ENCODE results near the gene FARS2. TPM values are rescaled to one million over a fixed set of nuclear protein-coding genes. Genes with fewer than 3 reads are reported as not detected.

The FARS2 gene
- total RNA-seq, 2 donors from 2014 or later: 20.7 to 26.4 TPM

DNA sequence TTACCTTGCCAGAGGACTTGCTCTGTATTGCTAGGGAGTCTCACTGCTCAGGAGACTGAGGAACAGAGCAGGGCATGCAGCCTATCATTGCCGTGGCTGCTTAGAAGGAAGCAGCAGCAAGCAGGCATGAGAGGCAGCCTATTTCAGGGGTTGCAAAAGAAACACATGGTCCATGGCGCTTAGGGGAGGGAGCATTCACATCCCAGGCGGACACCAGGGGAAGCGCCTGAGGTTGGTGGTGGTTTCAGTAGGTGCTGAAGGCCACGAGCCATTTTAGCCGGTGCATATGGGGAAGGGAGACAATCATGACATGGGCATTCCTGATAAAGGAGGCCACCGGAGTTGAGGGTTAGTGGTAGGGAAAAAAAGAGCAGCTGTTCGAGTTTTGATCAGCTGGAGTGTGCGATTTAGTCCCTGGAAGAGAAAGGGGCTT is 20.9 kb downstream of the FARS2 start:
- no peaks in the 10 kb centered on the region for H3K9me3 ChIP-seq (ENCODE audit: control insufficient read depth, low read length, poor library complexity, severe bottlenecking)
- H3K36me3 Mint-ChIP-seq (ENCODE audit: low read depth): peaks cover 3% of the 10 kb centered on the region
- H3K4me1 Mint-ChIP-seq: peaks cover 52% of the 10 kb centered on the region
- no peak overlapping the region for H3K4me3 Mint-ChIP-seq
- no peaks in the 10 kb centered on the region for H3K27me3 Mint-ChIP-seq
- peak overlapping the region; percentile 51 for H3K27ac Mint-ChIP-seq
- ATAC-seq: no peak
- no peak for DNase-seq

DNA sequence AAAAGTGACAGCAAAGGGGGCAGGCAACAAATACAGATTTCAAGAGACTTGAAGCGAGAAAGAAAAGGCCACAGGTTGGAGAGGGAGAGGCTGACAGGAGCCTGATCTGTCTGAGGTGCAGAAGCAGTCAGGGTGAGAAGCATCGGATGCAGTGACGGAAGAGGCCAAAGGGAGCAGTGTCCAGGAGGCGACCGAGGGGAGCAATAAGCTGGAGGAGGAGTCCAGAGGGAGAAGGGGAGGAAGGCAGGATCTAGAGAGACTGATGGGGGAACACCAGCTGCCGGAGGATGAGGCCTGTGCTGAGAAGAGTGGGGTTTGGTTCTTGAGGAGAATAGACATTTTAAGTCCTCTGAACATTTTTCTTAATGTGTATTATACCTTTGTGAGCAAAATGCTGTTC is 23.8 kb downstream of the FARS2 start:
- Mint-ChIP-seq H3K4me1 (peaks cover 52% of the 10 kb centered on the region), H3K27ac (peak overlapping the region; percentile 56), H3K36me3 (ENCODE audit: low read depth) (peaks cover 6% of the 10 kb centered on the region), H3K4me3 (no peak overlapping the region), H3K27me3 (no peaks in the 10 kb centered on the region)
- DNase-seq: no peak
- H3K9me3 ChIP-seq (ENCODE audit: control insufficient read depth, low read length, poor library complexity, severe bottlenecking): no peaks in the 10 kb centered on the region
- no peak for ATAC-seq

DNA sequence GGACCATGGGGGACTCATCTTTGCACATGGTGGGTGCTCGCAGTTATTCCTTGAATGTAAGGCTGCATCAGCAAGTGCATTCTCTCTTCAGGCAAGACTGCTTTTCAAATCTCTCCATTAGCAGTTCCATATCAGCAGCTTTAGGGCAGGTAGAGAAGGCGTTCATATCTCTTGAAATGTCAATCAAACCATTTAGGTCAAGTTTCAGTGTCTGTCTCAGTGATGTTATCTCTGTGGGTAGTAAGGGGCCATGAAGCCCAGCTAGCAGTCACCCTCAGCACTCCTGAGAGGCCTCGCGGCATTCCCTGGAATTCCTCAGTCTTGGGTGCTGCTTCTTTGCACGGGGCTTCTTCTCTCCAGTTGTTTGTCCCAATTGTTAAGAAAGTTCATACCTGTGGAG is 24.2 kb downstream of the FARS2 start:
- Mint-ChIP-seq H3K36me3 (ENCODE audit: low read depth) (peaks cover 6% of the 10 kb centered on the region), H3K4me3 (no peak overlapping the region), H3K4me1 (peaks cover 49% of the 10 kb centered on the region), H3K27me3 (no peaks in the 10 kb centered on the region), H3K27ac (no peak overlapping the region)
- DNase-seq (no peak), ATAC-seq (no peak)
- no peaks in the 10 kb centered on the region for H3K9me3 ChIP-seq (ENCODE audit: control insufficient read depth, low read length, poor library complexity, severe bottlenecking)

DNA sequence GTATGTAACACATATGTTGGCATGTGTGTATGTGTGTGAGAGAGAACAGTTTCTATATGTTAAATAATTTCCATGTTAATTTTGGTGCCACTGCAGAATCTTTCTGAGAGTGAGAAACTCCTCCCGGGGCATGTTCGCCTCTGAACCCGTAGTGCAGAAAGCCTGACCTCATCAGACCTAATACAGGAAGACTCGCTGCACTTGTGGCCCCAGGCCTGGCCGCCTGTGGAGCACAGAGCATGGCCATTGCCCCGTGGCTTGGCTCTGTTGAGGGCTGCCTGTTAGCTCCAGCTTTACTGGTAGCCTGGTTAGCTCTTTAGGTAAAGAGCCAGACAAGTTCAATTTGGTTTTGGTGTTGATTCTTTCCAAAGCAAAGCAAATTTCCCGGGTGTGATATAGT is 25.5 kb downstream of the FARS2 start:
- ATAC-seq (no peak), DNase-seq (no peak)
- H3K4me1 Mint-ChIP-seq: peaks cover 45% of the 10 kb centered on the region
- H3K9me3 ChIP-seq (ENCODE audit: control insufficient read depth, low read length, poor library complexity, severe bottlenecking): no peaks in the 10 kb centered on the region
- H3K4me3 Mint-ChIP-seq: no peak overlapping the region
- peak overlapping the region; percentile 27 for H3K27ac Mint-ChIP-seq
- H3K27me3 Mint-ChIP-seq: no peaks in the 10 kb centered on the region
- H3K36me3 Mint-ChIP-seq (ENCODE audit: low read depth): peaks cover 6% of the 10 kb centered on the region

DNA sequence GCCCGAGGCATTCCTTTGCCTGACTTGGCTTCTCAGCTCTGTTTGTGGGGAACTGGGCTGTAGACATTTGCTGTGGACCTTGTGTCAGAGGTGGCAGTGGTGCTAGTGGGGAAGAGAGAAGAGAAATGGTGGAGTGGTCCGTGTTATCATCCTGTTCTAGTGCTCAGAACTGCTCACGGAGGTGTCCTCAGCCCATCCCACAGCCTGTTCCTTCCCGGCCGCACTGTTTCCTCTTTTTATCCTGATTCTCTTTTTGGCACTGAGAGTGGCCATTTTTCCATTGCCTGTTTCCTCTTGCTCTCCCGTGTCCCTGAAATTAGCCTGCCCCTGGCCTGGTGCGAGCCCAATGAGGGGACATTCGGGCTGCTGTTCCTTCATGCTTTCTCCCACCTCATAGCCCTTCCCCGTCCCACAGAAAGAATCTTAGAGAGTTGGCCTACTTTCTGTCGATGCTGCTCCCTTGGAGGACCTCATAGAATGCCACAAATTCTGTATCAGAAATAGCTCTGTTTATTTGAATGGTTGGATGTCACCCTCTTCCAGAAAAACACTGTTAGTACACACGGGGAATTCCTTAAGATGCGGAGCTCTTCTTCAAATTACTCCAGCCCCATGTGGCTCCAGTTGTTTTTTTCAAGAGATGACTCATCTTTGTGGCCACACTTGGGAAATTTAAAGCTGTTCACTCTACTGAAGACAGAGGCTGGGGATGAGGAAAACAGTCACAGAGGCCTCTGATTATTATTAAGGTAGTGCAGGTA is 26.1 kb downstream of the FARS2 start:
- peak overlapping the region; percentile 27 for H3K27ac Mint-ChIP-seq
- DNase-seq (no peak), ATAC-seq (no peak)
- H3K9me3 ChIP-seq (ENCODE audit: control insufficient read depth, low read length, poor library complexity, severe bottlenecking): no peaks in the 10 kb centered on the region
- H3K4me3 Mint-ChIP-seq: no peak overlapping the region
- peaks cover 6% of the 10 kb centered on the region for H3K36me3 Mint-ChIP-seq (ENCODE audit: low read depth)
- no peaks in the 10 kb centered on the region for H3K27me3 Mint-ChIP-seq
- peaks cover 42% of the 10 kb centered on the region for H3K4me1 Mint-ChIP-seq

DNA sequence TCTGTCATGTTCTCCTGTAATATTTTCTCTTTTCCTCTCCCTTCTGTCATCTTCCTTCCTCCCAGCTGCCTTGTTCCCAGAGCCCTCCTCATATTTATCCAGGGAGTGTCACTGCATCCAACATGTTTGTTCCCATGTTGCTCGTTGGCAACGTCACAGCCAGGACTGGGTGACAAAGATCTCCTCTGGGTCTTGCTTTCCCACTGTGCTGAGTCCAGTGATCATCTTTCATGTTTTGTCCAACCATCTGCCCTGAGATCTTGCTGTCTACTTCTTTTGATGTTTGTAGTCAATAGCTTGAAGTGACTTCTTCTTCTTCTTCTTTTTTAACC is 26.6 kb downstream of the FARS2 start:
- DNase-seq (no peak), ATAC-seq (no peak)
- H3K4me3 Mint-ChIP-seq: no peak overlapping the region
- peak overlapping the region; percentile 27 for H3K27ac Mint-ChIP-seq
- H3K9me3 ChIP-seq (ENCODE audit: control insufficient read depth, low read length, poor library complexity, severe bottlenecking): no peaks in the 10 kb centered on the region
- H3K4me1 Mint-ChIP-seq: peaks cover 44% of the 10 kb centered on the region
- H3K27me3 Mint-ChIP-seq: no peaks in the 10 kb centered on the region
- peaks cover 6% of the 10 kb centered on the region for H3K36me3 Mint-ChIP-seq (ENCODE audit: low read depth)

DNA sequence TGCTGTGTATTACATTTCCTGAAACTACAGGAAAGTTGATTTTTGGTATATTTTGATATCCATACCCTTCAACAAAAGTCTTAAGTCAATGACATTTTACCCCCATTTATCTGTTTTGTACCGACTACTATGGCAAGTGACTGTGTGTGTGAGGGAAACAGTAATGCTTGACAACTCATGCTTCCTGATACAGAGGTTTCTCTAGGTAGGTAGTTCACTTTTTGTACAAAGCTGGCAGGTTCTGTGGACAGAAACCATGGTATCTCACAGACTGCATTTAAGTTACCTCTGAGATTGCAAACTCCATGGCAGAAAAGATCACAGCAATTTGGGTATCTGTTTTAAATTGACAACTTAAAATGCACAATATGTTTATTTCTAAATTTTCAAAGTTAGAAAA is 28.8 kb downstream of the FARS2 start:
- DNase-seq (no peak), ATAC-seq (no peak)
- no peak overlapping the region for H3K4me3 Mint-ChIP-seq
- peaks cover 44% of the 10 kb centered on the region for H3K4me1 Mint-ChIP-seq
- no peak overlapping the region for H3K27ac Mint-ChIP-seq
- H3K36me3 Mint-ChIP-seq (ENCODE audit: low read depth): peaks cover 10% of the 10 kb centered on the region
- H3K9me3 ChIP-seq (ENCODE audit: control insufficient read depth, low read length, poor library complexity, severe bottlenecking): no peaks in the 10 kb centered on the region
- no peaks in the 10 kb centered on the region for H3K27me3 Mint-ChIP-seq

DNA sequence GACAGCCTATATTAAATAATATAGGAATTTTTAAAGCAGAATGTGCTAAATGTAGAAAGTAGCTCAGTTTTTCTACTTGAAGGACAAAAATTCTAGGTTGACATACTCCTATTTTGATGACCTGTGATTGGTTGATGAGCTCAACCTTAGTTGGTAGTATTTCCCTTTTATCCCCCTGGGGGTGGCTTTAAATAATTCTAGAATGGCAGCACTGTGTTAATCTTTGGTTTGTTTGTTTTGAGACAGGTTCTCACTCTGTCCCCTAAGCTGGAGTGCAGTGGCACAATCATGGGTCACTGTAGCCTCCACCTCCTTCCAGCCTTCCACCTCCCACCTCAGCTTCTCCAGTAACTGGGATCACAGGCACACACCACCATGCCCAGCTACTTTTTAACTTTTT is 29.2 kb downstream of the FARS2 start:
- H3K27me3 Mint-ChIP-seq: no peaks in the 10 kb centered on the region
- ATAC-seq: no peak
- peaks cover 10% of the 10 kb centered on the region for H3K36me3 Mint-ChIP-seq (ENCODE audit: low read depth)
- H3K27ac Mint-ChIP-seq: no peak overlapping the region
- peaks cover 39% of the 10 kb centered on the region for H3K4me1 Mint-ChIP-seq
- no peak for DNase-seq
- H3K4me3 Mint-ChIP-seq: no peak overlapping the region
- H3K9me3 ChIP-seq (ENCODE audit: control insufficient read depth, low read length, poor library complexity, severe bottlenecking): no peaks in the 10 kb centered on the region

DNA sequence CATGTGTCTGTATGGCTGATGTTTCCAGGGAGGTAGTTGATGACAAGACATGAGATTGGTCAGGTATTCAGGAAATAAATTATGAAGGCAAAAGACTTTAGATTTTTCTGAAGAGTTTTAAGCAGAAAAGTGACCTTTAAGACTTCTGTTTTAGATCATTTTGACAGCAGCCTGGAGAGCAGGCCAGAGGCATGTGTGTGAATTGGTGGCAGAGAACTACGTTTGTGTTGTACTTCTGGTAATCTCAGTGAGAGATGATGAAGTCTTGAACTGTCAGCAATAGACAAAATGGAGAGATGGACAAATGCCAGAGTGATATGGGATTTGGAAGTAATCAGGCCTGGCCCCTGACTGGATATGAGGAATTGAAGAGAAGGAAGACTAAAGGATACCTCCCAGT is 30.8 kb downstream of the FARS2 start:
- H3K36me3 Mint-ChIP-seq (ENCODE audit: low read depth): peaks cover 7% of the 10 kb centered on the region
- no peak overlapping the region for H3K4me3 Mint-ChIP-seq
- H3K27ac Mint-ChIP-seq: no peak overlapping the region
- H3K9me3 ChIP-seq (ENCODE audit: control insufficient read depth, low read length, poor library complexity, severe bottlenecking): no peaks in the 10 kb centered on the region
- H3K27me3 Mint-ChIP-seq: no peaks in the 10 kb centered on the region
- no peak for ATAC-seq
- no peak for DNase-seq
- peaks cover 34% of the 10 kb centered on the region for H3K4me1 Mint-ChIP-seq

DNA sequence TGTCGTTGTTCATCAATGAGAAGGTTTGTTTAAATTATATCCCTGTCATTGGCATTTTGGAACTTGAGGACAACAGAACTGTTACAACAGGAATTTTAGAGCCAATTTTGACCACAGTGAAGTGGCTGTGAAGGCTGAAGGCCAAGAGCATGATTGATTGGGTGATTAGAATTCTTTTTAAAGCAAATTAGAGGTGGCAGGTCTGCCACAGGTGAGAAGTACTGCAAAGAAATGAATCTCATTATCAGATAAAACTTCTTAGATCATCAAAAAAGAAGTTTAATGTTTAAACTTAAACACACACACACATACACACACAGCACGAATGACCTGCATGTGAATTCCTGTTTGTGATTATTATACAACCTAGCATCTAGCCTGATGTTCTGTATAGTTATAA is 32.4 kb downstream of the FARS2 start:
- H3K36me3 Mint-ChIP-seq (ENCODE audit: low read depth): peaks cover 4% of the 10 kb centered on the region
- H3K27me3 Mint-ChIP-seq: no peaks in the 10 kb centered on the region
- H3K9me3 ChIP-seq (ENCODE audit: control insufficient read depth, low read length, poor library complexity, severe bottlenecking): no peaks in the 10 kb centered on the region
- no peak for DNase-seq
- peak overlapping the region; percentile 49 for H3K27ac Mint-ChIP-seq
- H3K4me1 Mint-ChIP-seq: peaks cover 24% of the 10 kb centered on the region
- peak overlapping the region; percentile 10 for H3K4me3 Mint-ChIP-seq
- no peak for ATAC-seq

DNA sequence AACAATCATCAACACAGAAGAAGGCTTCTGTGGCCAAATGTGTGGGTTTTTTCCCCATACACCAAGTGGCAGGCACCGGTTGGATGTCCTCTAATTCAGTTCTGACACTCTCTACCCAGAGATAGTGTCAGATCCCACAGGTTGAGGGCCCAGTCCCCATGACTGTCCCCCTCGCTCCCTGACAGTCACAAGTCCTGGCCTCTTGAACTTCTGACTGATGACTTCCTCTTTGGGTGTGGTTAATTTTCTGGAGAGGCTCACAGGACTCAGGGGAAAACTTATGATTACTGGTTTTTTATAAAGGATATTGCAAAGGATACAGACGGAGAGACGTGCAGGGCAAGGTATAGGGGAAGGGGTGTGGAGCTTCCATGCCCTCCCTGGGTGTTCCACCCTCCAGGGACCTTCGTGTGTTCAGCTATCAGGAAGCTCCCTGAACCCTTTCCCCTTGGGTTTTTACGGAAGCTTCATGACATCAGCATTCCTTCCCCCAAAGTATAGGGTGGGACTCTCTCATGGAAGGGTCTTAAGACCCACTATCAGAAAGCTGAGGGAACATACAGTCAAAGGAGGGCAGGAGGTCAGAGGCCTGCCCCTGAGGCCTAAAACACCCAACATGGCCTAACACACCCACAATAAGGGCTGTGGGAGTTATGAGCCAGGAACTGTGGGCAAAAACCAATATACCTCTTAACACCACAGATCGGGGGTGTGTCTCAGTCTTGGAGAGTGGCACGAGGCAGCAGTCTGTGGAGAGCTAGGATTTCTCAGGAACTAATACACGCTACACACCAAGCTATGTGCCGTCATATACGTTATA is 33.3 kb downstream of the FARS2 start:
- H3K4me1 Mint-ChIP-seq: peaks cover 24% of the 10 kb centered on the region
- H3K27me3 Mint-ChIP-seq: no peaks in the 10 kb centered on the region
- H3K36me3 Mint-ChIP-seq (ENCODE audit: low read depth): peaks cover 4% of the 10 kb centered on the region
- H3K27ac Mint-ChIP-seq: peak overlapping the region; percentile 49
- no peak overlapping the region for H3K4me3 Mint-ChIP-seq
- no peaks in the 10 kb centered on the region for H3K9me3 ChIP-seq (ENCODE audit: control insufficient read depth, low read length, poor library complexity, severe bottlenecking)
- no peak for ATAC-seq
- no peak for DNase-seq

DNA sequence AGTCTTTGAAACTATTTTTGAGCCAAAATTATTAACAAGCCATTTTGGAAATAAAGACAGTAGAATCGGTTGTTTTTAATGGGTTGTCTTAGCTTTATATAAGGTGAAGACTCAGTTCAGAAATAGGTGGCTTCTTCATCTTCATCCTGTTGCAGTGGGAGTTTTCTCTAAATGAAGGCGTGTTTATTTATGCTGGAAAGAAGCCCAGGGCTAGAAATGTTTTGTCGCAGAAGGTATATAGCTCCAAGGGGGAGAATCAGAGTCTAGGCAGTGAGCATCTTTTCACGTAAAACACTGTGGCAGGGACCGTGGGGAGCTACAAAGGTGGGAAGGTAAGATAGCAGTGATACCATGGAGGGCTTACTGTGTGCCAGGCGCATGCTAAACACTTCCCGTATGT is 34.3 kb downstream of the FARS2 start:
- ATAC-seq (no peak), DNase-seq (no peak)
- Mint-ChIP-seq H3K36me3 (ENCODE audit: low read depth) (peaks cover 4% of the 10 kb centered on the region), H3K4me3 (no peak overlapping the region), H3K27ac (no peak overlapping the region), H3K4me1 (peaks cover 25% of the 10 kb centered on the region), H3K27me3 (no peaks in the 10 kb centered on the region)
- H3K9me3 ChIP-seq (ENCODE audit: control insufficient read depth, low read length, poor library complexity, severe bottlenecking): no peaks in the 10 kb centered on the region

DNA sequence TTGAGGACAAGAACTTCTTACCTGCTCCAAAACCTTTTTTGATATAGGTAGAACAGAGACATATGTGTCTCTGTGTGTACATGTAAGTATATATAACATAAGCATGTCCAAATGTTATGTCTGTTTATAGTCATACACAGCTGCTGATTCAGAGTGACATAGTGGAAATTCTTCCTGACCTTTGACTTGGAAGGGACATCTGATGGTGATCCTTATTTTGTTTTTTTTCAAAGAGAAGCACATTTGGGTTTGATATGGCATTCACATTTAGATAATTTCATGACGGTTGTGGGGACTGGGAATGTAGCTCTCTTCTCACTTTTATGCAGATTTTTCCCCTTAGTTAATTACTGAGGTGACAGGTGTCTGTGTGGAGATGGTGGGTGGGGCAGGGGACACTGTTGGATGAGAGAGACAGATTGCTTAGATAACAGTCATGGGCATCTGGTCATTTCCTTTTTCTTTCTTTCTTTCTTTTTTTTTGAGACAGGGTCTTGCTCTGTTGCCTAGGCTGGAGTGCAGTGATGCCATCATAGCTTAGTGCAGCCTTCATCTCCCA is 39.0 kb downstream of the FARS2 start:
- H3K27me3 Mint-ChIP-seq: no peaks in the 10 kb centered on the region
- no peaks in the 10 kb centered on the region for H3K36me3 Mint-ChIP-seq (ENCODE audit: low read depth)
- H3K4me3 Mint-ChIP-seq: no peak overlapping the region
- no peak overlapping the region for H3K27ac Mint-ChIP-seq
- ATAC-seq: no peak
- peaks cover 35% of the 10 kb centered on the region for H3K4me1 Mint-ChIP-seq
- H3K9me3 ChIP-seq (ENCODE audit: control insufficient read depth, low read length, poor library complexity, severe bottlenecking): no peaks in the 10 kb centered on the region
- DNase-seq: no peak

All from T-helper 17 cell (primary cell).